CD8-positive, alpha-beta memory T cell (primary cell): ENCODE measurements around the gene OVOL3. TPM values are rescaled to one million over a fixed set of nuclear protein-coding genes. Genes with fewer than 3 reads are reported as not detected.
"Not testable (repeated sequence)": the region's sequence is repeated elsewhere in the genome, so short reads cannot be mapped to it uniquely, and the experiment has no call there.

ENCODE experiments used
- CTCF ChIA-PET: fragments of 350-600 bp; sonication (Branson Sonifier 250); formaldehyde crosslinking; loops from one replicate; lab custom pipeline; 2021; ENCODE audit warnings: antibody characterized with exemption; lab: Charles Lee
- POLR2A ChIA-PET: fragments of 350-600 bp; sonication (Branson Sonifier 250); formaldehyde crosslinking; loops from one replicate; lab custom pipeline; 2021; ENCODE audit warnings: antibody characterized with exemption; lab: Charles Lee
- DNase-seq, 5 donors: peaks; one replicate each; pipeline versions ENCODE4 v3.0.0 to v3.0.0-alpha.2; 2020 to 2022; ENCODE audit warnings: mixed read lengths in 1 of 5
- H3K27ac ChIP-seq: one replicate; pipeline ENCODE4 v1.7.0; 2013; ENCODE audit warnings: low read depth, mild to moderate bottlenecking, low read length, moderate library complexity
- H3K27me3 ChIP-seq: 2 replicates; pipeline ENCODE4 v1.7.0; 2013; ENCODE audit warnings: low read length, mild to moderate bottlenecking; ENCODE audit not compliant: insufficient read depth, poor library complexity, severe bottlenecking
- H3K36me3 ChIP-seq: 2 replicates; pipeline ENCODE4 v1.7.0; 2013; ENCODE audit warnings: mild to moderate bottlenecking, low read length, moderate library complexity; ENCODE audit not compliant: insufficient read depth
- H3K4me1 ChIP-seq: 2 replicates; pipeline ENCODE4 v1.7.0; 2013; ENCODE audit warnings: mild to moderate bottlenecking, low read length, moderate library complexity; ENCODE audit not compliant: insufficient read depth
- H3K4me3 ChIP-seq: 2 replicates; pipeline ENCODE4 v1.7.0; 2013; ENCODE audit warnings: mild to moderate bottlenecking, low read length
- H3K9me3 ChIP-seq: 2 replicates; pipeline ENCODE4 v1.7.0; 2013; ENCODE audit warnings: mild to moderate bottlenecking, low read length
- H3K27ac Mint-ChIP-seq, 8 donors: one replicate each; pipeline ENCODE4 v1.8.0; 2020 to 2021; ENCODE audit warnings: mixed read lengths in 8 of 8, mild to moderate bottlenecking in 6 of 8, inconsistent platforms in 3 of 8, moderate library complexity in 3 of 8
- H3K27me3 Mint-ChIP-seq, 2 donors: one replicate each; pipeline ENCODE4 v1.8.0; 2020 to 2021; ENCODE audit warnings: mixed read lengths in 2 of 2, mild to moderate bottlenecking in 1 of 2, moderate library complexity in 1 of 2
- H3K36me3 Mint-ChIP-seq, 3 donors: one replicate each; pipeline ENCODE4 v1.8.0; 2020 to 2021; ENCODE audit warnings: mixed read lengths in 3 of 3, inconsistent platforms in 1 of 3, mild to moderate bottlenecking in 1 of 3
- H3K4me1 Mint-ChIP-seq, 3 donors: one replicate each; pipeline ENCODE4 v1.8.0; 2020 to 2021; ENCODE audit warnings: mixed read lengths in 3 of 3, inconsistent platforms in 1 of 3, mild to moderate bottlenecking in 1 of 3
- H3K4me3 Mint-ChIP-seq, 7 donors: one replicate each; pipeline ENCODE4 v1.8.0; 2020 to 2021; ENCODE audit warnings: mixed read lengths in 7 of 7, mild to moderate bottlenecking in 6 of 7, moderate library complexity in 4 of 7, inconsistent platforms in 2 of 7
- H3K9me3 Mint-ChIP-seq, 5 donors: one replicate each; pipeline ENCODE4 v1.8.0; 2020 to 2022; ENCODE audit warnings: mixed read lengths in 5 of 5, mild to moderate bottlenecking in 3 of 5, moderate library complexity in 2 of 5, inconsistent platforms in 1 of 5
- polyA plus RNA-seq: library from polyadenylated mRNA; unstranded; fragments of 300-500 nt; fragmentation: Illumina TruSeq; gene quantifications from one replicate; pipeline ENCODE4 v1.2.3, GENCODE V29; 2021
- total RNA-seq, 2 experiments: library from RNA; stranded (reverse); gene quantifications; one replicate each; pipeline ENCODE4 v1.2.3, GENCODE V29; 2021

Gene OVOL3
- total RNA-seq, result not detected
- polyA plus RNA-seq, result not detected

DNA sequence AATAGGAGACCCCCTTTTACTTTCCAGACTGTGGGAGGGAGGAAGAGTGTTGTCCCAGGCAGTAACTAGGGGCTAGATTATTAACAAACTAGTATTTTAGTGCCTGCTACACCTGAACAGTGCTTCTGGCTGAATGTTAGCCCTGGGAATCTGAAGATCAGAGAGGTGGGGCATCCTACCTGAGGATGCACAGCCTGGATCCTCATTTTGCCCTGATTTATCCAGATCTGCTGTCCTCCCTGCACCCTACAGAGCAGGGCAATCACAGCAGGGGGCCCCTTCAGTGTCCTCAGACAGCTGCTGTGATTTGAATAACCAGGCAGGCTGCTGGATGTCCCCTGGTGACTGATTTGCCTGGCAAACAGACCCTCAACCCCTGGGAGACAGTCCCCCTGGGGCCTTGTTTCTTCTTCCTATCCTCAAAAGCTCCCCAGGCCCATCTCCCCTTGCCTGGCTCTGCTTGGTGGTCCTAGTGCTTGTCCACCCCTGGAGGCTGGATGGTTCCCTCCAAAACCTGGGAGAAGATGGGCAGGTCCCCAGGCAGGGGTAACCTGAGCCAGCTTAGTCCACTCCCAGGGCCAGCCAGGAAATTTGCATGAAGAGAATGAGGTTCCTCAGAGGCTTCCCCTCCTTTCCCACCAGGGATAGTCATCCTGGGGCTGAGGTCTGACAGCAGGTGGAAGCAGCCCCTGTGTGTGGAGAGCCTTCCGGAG lies at the start of gene OVOL3:
TSS of gene OVOL3 (plus strand) at position 657 of the 713 bp plus-strand sequence. CDS start 60 bp downstream, outside the sequence.
- peaks cover 0 to 3% (median 0%) of the 10 kb centered on the region in 5 donors for H3K9me3 Mint-ChIP-seq
- Histone ChIP-seq H3K27me3 (no peaks in the 10 kb centered on the region), H3K27ac (no peak within 1 kb of the TSS), H3K9me3 (no peaks in the 10 kb centered on the region), H3K36me3 (peaks cover 4% of the 10 kb centered on the region), H3K4me3 (no peak within 1 kb of the TSS), H3K4me1 (peaks cover 14% of the 10 kb centered on the region)
- DNase-seq, result no peak
- peaks cover 0 to 5% of the 10 kb centered on the region in 2 donors for H3K27me3 Mint-ChIP-seq
- ChIA-PET POLR2A (no interaction called here), CTCF (no interaction called here)
- H3K4me1 Mint-ChIP-seq, result peaks cover 19 to 28% (median 25%) of the 10 kb centered on the region in 3 donors
- peak within 1 kb of the TSS in 4 of 7 donors; percentile 5 to 66 (median 42) for H3K4me3 Mint-ChIP-seq
- H3K27ac Mint-ChIP-seq, result peak within 1 kb of the TSS in 2 of 8 donors; percentile 82 to 91
- peaks cover 4 to 51% (median 5%) of the 10 kb centered on the region in 3 donors for H3K36me3 Mint-ChIP-seq

DNA sequence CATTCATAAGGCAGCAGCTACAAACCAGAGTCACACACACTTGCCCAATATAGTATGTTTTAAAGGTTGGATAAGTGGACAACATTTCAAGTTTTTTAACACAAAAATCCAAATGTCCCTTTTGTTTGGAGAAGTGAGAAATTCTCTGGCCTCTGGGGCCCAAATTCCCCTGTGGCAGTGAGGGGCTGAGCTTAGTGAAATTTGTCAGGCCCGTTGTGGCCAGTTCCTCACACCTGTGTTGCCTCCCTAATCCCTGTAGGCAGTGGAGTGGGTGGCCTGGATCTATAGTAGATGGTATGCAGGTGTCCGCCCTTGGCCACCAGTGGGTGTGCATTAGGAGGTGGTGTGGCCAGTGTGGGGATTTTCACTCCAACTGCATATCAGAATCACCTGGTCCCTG lies 49.6 kb upstream of the OVOL3 start:
- H3K27ac ChIP-seq, result no peak overlapping the region
- no peak for DNase-seq
- Mint-ChIP-seq H3K4me3 (no peak overlapping the region), H3K27me3 (peaks cover 0 to 2% of the 10 kb centered on the region in 2 donors), H3K4me1 (peaks cover 0 to 2% (median under 1%) of the 10 kb centered on the region in 3 donors), H3K9me3 (no peaks in the 10 kb centered on the region), H3K36me3 (no peaks in the 10 kb centered on the region), H3K27ac (peak overlapping the region in 1 of 8 donors; percentile 62)
- H3K36me3 ChIP-seq, result no peaks in the 10 kb centered on the region
- ChIA-PET POLR2A (no interaction called here), CTCF (interaction anchor here (0.9 to 1.2 kb wide), 4 partner anchors 31 to 66 kb away, joined by 3 read pairs; partner anchors contain the start of gene ALKBH6)
- no peak overlapping the region for H3K4me3 ChIP-seq
- H3K27me3 ChIP-seq, result no peaks in the 10 kb centered on the region
- H3K4me1 ChIP-seq, result no peaks in the 10 kb centered on the region
- no peaks in the 10 kb centered on the region for H3K9me3 ChIP-seq

DNA sequence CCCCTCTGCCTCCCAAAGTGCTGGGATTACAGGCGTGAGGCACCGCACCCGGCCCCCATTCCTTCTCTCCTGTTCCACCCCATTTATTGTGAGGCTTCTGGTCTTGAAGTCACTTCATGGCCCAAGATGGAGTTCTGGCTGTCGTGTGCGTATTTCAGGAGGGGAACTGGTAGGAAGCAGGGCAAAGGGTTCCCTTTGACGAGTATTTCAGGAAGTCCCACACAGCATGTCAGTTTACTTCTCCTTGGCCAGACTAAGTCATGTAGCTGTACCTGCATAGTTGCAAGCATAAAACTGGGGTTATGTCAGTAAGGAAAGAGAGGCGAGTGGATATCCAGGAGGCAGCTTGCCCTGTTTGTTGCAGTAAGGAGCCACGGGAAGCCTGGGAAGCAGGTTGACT lies 46.1 kb upstream of the OVOL3 start:
- POLR2A ChIA-PET, result no interaction called here
- H3K27me3 ChIP-seq, result no peaks in the 10 kb centered on the region
- Mint-ChIP-seq H3K4me3 (no peak overlapping the region), H3K36me3 (peaks cover 0 to 2% (median 0%) of the 10 kb centered on the region in 3 donors), H3K4me1 (no peaks in the 10 kb centered on the region), H3K27me3 (peaks cover 0 to 2% of the 10 kb centered on the region in 2 donors), H3K9me3 (no peaks in the 10 kb centered on the region), H3K27ac (no peak overlapping the region)
- H3K4me3 ChIP-seq, result no peak overlapping the region
- no peak for DNase-seq
- H3K9me3 ChIP-seq, result no peaks in the 10 kb centered on the region
- no peaks in the 10 kb centered on the region for H3K36me3 ChIP-seq
- no peak overlapping the region for H3K27ac ChIP-seq
- no peaks in the 10 kb centered on the region for H3K4me1 ChIP-seq
- CTCF ChIA-PET, result no interaction called here

DNA sequence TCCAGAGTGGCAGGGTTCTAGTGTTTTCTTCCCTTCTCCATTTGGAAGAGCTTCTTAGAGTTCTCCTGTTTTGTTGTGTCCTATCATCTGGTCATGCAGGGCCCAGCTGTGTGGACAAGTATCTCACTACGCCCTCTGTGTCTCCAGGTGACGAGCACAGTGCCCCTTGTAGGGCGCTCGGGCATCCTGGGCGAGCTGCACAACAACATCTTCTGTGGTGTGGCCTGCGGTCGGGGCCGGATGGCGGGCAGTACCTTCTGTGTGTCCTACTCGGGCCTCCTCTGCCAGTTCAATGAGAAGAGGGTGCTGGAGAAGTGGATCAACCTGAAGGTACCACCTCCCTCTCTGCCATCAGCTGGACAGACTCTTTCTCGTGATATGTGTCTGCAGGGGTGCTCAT lies 43.3 kb upstream of the OVOL3 start:
- H3K36me3 ChIP-seq, result no peaks in the 10 kb centered on the region
- H3K4me1 Mint-ChIP-seq, result no peaks in the 10 kb centered on the region
- no peaks in the 10 kb centered on the region for H3K9me3 Mint-ChIP-seq

DNA sequence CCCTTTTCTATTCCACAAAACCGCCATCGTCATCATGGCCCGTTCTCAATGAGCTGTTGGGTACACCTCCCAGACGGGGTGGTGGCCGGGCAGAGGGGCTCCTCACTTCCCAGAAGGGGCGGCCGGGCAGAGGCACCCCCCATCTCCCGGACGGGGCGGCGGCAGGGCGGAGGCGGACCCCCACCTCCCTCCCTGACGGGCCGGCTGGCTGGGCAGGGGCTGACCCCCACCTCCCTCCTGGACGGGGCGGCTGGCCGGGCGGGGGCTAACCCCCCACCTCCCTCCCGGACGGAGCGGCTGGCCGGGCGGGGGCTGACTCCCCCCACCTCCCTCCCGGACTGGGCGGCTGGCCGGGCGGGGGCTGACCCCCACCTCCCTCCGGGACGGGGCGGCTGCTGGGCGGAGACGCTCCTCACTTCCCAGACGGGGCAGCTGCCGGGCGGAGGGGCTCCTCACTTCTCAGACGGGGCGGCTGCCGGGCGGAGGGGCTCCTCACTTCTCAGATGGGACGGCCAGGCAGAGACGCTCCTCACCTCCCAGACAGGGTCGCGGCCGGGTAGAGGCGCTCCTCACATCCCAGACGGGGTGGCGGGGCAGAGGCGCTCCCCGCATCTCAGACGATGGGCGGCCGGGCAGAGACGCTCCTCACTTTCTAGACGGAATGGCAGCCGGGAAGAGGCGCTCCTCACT lies 42.0 kb upstream of the OVOL3 start:
- H3K27me3 Mint-ChIP-seq, DNase-seq, H3K4me3 ChIP-seq, H3K4me3 Mint-ChIP-seq, H3K27ac ChIP-seq, H3K4me1 ChIP-seq, H3K36me3 Mint-ChIP-seq, H3K9me3 ChIP-seq, H3K9me3 Mint-ChIP-seq, POLR2A ChIA-PET, H3K36me3 ChIP-seq, H3K27me3 ChIP-seq, CTCF ChIA-PET, H3K4me1 Mint-ChIP-seq, H3K27ac Mint-ChIP-seq: not testable (repeated sequence)

More for the DNA sequence above, 43.3 kb upstream of the OVOL3 start:
- peak overlapping the region in 1 of 8 donors; percentile 47 for H3K27ac Mint-ChIP-seq
- no peak overlapping the region for H3K27ac ChIP-seq
- no peak overlapping the region for H3K4me3 Mint-ChIP-seq
- H3K27me3 Mint-ChIP-seq, result no peaks in the 10 kb centered on the region
- no peak for DNase-seq
- no peaks in the 10 kb centered on the region for H3K27me3 ChIP-seq
- POLR2A ChIA-PET, result no interaction called here
- H3K4me3 ChIP-seq, result no peak overlapping the region
- H3K36me3 Mint-ChIP-seq, result peaks cover 0 to 2% (median 0%) of the 10 kb centered on the region in 3 donors
- no peaks in the 10 kb centered on the region for H3K9me3 ChIP-seq
- CTCF ChIA-PET, result no interaction called here
- no peaks in the 10 kb centered on the region for H3K4me1 ChIP-seq

DNA sequence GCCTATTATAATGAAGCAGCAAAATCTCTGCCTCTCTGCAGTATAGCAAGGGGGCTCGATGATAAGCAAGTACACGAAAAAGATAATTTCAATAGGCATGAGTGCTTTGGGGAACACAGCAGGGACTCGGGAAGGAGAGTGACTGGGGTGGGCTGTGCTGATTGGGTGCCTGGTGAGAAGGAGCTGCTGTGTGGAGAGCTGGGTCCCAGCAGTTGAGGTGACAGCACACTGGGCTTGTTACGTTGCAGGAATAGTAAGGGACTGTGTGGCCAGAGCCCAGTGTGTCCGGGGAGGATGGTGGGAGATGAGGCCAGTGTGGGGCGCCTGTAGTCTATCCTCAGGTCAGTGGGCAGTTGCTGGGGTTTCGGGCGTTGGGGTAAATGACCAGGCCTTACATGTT lies 38.9 kb upstream of the OVOL3 start:
- DNase-seq, result no peak
- no peaks in the 10 kb centered on the region for H3K4me1 Mint-ChIP-seq
- H3K27me3 Mint-ChIP-seq, result no peaks in the 10 kb centered on the region
- no peak overlapping the region for H3K4me3 Mint-ChIP-seq
- Histone ChIP-seq H3K4me1 (no peaks in the 10 kb centered on the region), H3K4me3 (no peak overlapping the region), H3K27me3 (no peaks in the 10 kb centered on the region), H3K27ac (no peak overlapping the region), H3K9me3 (no peaks in the 10 kb centered on the region), H3K36me3 (no peaks in the 10 kb centered on the region)
- H3K27ac Mint-ChIP-seq, result peak overlapping the region in 2 of 8 donors; percentile 7 to 74
- H3K9me3 Mint-ChIP-seq, result no peaks in the 10 kb centered on the region
- H3K36me3 Mint-ChIP-seq, result peaks cover 0 to 4% (median 2%) of the 10 kb centered on the region in 3 donors
- POLR2A ChIA-PET, result no interaction called here
- CTCF ChIA-PET, result no interaction called here

DNA sequence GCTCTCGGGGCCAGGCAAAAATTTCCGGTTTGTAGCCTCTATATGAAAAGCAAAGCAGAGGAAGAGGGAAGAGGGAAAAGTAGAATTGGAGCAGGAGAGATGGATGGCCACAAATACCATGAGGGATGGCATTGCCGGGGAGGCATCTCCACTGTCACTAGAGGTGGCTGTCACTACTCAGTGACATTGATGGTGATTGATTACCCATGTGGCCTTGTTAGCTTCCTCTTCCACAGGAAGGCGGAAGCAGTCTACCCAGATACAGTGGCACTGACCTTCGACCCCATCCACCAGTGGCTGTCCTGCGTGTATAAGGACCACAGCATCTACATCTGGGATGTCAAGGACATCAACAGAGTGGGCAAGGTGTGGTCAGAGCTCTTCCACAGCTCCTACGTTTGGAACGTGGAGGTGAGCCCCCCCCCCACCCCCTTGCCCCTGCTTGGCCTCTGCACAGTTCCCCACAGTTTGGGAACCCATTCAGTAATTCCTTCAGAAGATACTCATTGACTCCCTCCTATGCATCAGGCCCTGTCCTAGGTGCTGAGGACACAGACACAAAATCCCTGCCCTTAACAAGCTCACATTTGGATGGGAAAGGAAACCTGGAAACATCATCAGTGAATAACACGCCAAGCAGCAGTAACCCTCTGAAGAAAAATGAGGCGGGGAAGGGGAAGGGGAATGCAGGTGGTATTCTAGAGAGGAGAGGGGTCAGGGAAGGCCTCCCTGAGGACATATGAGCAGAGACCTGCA lies 37.6 kb upstream of the OVOL3 start:
- H3K9me3 Mint-ChIP-seq, result no peaks in the 10 kb centered on the region
- Histone ChIP-seq H3K27ac (no peak overlapping the region), H3K9me3 (no peaks in the 10 kb centered on the region), H3K4me1 (no peaks in the 10 kb centered on the region), H3K36me3 (no peaks in the 10 kb centered on the region), H3K4me3 (no peak overlapping the region), H3K27me3 (no peaks in the 10 kb centered on the region)
- no peaks in the 10 kb centered on the region for H3K4me1 Mint-ChIP-seq
- ChIA-PET CTCF (no interaction called here), POLR2A (no interaction called here)
- DNase-seq, result no peak
- peak overlapping the region in 1 of 8 donors; percentile 46 for H3K27ac Mint-ChIP-seq
- no peaks in the 10 kb centered on the region for H3K27me3 Mint-ChIP-seq
- peaks cover 0 to 2% (median 2%) of the 10 kb centered on the region in 3 donors for H3K36me3 Mint-ChIP-seq
- H3K4me3 Mint-ChIP-seq, result no peak overlapping the region
